SK-N-SH (cell line): ENCODE measurements around the gene UBE2Z. TPM values are rescaled to one million over a fixed set of nuclear protein-coding genes. Genes with fewer than 3 reads are reported as not detected.

Experiments used
- CTCF ChIA-PET: fragments of 300-600, 350-600 bp; formaldehyde crosslinking; extraction: SDS; loops from one replicate; lab custom pipeline; 2021; lab: Yijun Ruan, JAX
- POLR2A ChIA-PET: fragments of 350-600 bp; sonication (Branson Sonifier 250); formaldehyde crosslinking; extraction: SDS; loops from one replicate; lab custom pipeline; 2020; ENCODE audit warnings: antibody characterized with exemption, inconsistent platforms; lab: Yijun Ruan, JAX
- DNase-seq: peaks from one replicate; pipeline ENCODE4 v3.0.0; 2012
- H2AFZ ChIP-seq: fragments of 200-600 bp; sonication (generic); 2 replicates; pipeline ENCODE4 v1.8.1; 2016; ENCODE audit warnings: antibody characterized with exemption, mild to moderate bottlenecking, low read depth
- H3F3A ChIP-seq: fragments of 200-600 bp; sonication (generic); replicated peaks from 2 replicates; pipeline ENCODE3; 2016; ENCODE audit warnings: antibody characterized with exemption, mild to moderate bottlenecking; ENCODE audit not compliant: insufficient read depth
- H3K27ac ChIP-seq, 2 experiments: fragments of 200-500 bp in 1 of 2; fragments of 200-600 bp in 1 of 2; sonication (Bioruptor generic) in 1 of 2; sonication (generic), shearing (Covaris generic) in 1 of 2; 2 replicates each; pipeline versions ENCODE4 v1.5.1 to v1.6.1; 2014 to 2016; ENCODE audit warnings: low read depth in 2 of 2, inconsistent platforms in 1 of 2, low read length in 1 of 2, mild to moderate bottlenecking in 1 of 2, mixed read lengths in 1 of 2
- H3K27me3 ChIP-seq: fragments of 200-600 bp; sonication (generic), shearing (Covaris generic); 2 replicates; pipeline ENCODE4 v1.6.1; 2016; ENCODE audit warnings: mixed run types; ENCODE audit not compliant: insufficient read depth
- H3K36me3 ChIP-seq, 2 experiments: fragments of 200-500 bp in 1 of 2; fragments of 200-600 bp in 1 of 2; sonication (Bioruptor generic) in 1 of 2; sonication (generic) in 1 of 2; replicated peaks in 1 of 2; 2 replicates each; pipeline versions ENCODE3 to v1.5.1; 2014 to 2016; ENCODE audit warnings: low read length in 1 of 2, mild to moderate bottlenecking in 1 of 2; ENCODE audit not compliant: insufficient read depth in 2 of 2, control insufficient read depth in 1 of 2
- H3K4me1 ChIP-seq, 2 experiments: fragments of 200-500 bp in 1 of 2; fragments of 200-600 bp in 1 of 2; sonication (Bioruptor generic) in 1 of 2; sonication (generic), shearing (Covaris generic) in 1 of 2; 2 replicates each; pipeline versions ENCODE4 v1.5.1 to v1.6.1; 2014 to 2016; ENCODE audit warnings: low read depth in 1 of 2, low read length in 1 of 2, mixed run types in 1 of 2; ENCODE audit not compliant: insufficient read depth in 2 of 2, control insufficient read depth in 1 of 2
- H3K4me2 ChIP-seq: fragments of 200-600 bp; sonication (generic), shearing (Covaris generic); 2 replicates; pipeline ENCODE4 v1.6.1; 2017; ENCODE audit warnings: mixed run types
- H3K4me3 ChIP-seq, 2 experiments: fragments of 200-500 bp in 1 of 2; fragments of 200-600 bp in 1 of 2; sonication (Bioruptor generic) in 1 of 2; sonication (generic), shearing (Covaris generic) in 1 of 2; 2 replicates each; pipeline versions ENCODE4 v1.5.1 to v1.8.1; 2014 to 2016; ENCODE audit warnings: low read depth in 2 of 2, inconsistent platforms in 1 of 2, low read length in 1 of 2, mild to moderate bottlenecking in 1 of 2, mixed read lengths in 1 of 2, moderate library complexity in 1 of 2
- H3K79me2 ChIP-seq: fragments of 200-600 bp; sonication (generic); 2 replicates; pipeline ENCODE4 v1.8.1; 2017; ENCODE audit warnings: mild to moderate bottlenecking; ENCODE audit not compliant: insufficient read depth
- H3K9ac ChIP-seq: fragments of 200-600 bp; sonication (generic); 2 replicates; pipeline ENCODE4 v1.6.1; 2017; ENCODE audit warnings: mixed run types
- H3K9me2 ChIP-seq: fragments of 200-600 bp; sonication (generic); 2 replicates; pipeline ENCODE4 v1.6.1; 2017; ENCODE audit warnings: mixed run types
- H3K9me3 ChIP-seq: fragments of 200-600 bp; sonication (generic); 2 replicates; pipeline ENCODE4 v1.6.1; 2017; ENCODE audit warnings: mixed run types, mild to moderate bottlenecking, moderate library complexity
- H4K20me1 ChIP-seq: fragments of 200-600 bp; sonication (generic); 2 replicates; pipeline ENCODE4 v1.6.1; 2017; ENCODE audit warnings: mild to moderate bottlenecking, mixed run types; ENCODE audit not compliant: insufficient read depth
- CHD2 ChIP-seq: fragments of 150-350 bp; IDR thresholded peaks from 2 replicates; pipeline ENCODE4 v1.6.1; 2018; ENCODE audit warnings: low read length; ENCODE audit not compliant: partially characterized antibody
- CTCF ChIP-seq: fragments of 200-600 bp; sonication (generic); IDR thresholded peaks from 2 replicates; pipeline ENCODE4 v1.6.1; 2017; ENCODE audit warnings: antibody characterized with exemption, mild to moderate bottlenecking, moderate library complexity
- FOSL2 ChIP-seq: IDR thresholded peaks from 2 replicates; pipeline ENCODE4 v1.4.0; 2012; ENCODE audit warnings: low read depth, mild to moderate bottlenecking, moderate library complexity, borderline replicate concordance
- GATA2 ChIP-seq: sonication (generic); formaldehyde crosslinking; IDR thresholded peaks from 2 replicates; pipeline ENCODE4 v1.5.0; 2020; ENCODE audit warnings: mild to moderate bottlenecking, missing genetic modification reagents
- MAX ChIP-seq: IDR thresholded peaks from 2 replicates; pipeline ENCODE4 v1.4.0; 2012; ENCODE audit warnings: low read depth
- NRF1 ChIP-seq: IDR thresholded peaks from 2 replicates; pipeline ENCODE4 v1.6.1; 2012; ENCODE audit warnings: low read depth, mild to moderate bottlenecking, low read length
- RAD21 ChIP-seq: IDR thresholded peaks from 2 replicates; pipeline ENCODE4 v1.6.1; 2012; ENCODE audit warnings: mild to moderate bottlenecking, low read length
- SIN3A ChIP-seq: IDR thresholded peaks from 2 replicates; pipeline ENCODE4 v1.6.1; 2012; ENCODE audit warnings: low read depth, mild to moderate bottlenecking, low read length, moderate library complexity, borderline replicate concordance
- SMC3 ChIP-seq: IDR thresholded peaks from 2 replicates; pipeline ENCODE4 v1.6.1; 2012; ENCODE audit warnings: low read depth, low read length, improper control_type of control experiment
- TAF1 ChIP-seq: IDR thresholded peaks from 2 replicates; pipeline ENCODE4 v1.6.1; 2012; ENCODE audit warnings: low read depth, mild to moderate bottlenecking, low read length, moderate library complexity, borderline replicate concordance
- TCF12 ChIP-seq: IDR thresholded peaks from 2 replicates; pipeline ENCODE4 v1.4.0; 2012
- ZBTB33 ChIP-seq: IDR thresholded peaks from 2 replicates; pipeline ENCODE4 v1.4.0; 2012; ENCODE audit warnings: low read depth, borderline replicate concordance
- WGBS: methylation state at CpG from one replicate; pipeline ENCODE4 v1.1.6; 2017; ENCODE audit warnings: low lambda C conversion rate; 5-methylcytosine and 5-hydroxymethylcytosine counted together
- polyA plus RNA-seq, 3 experiments: library from polyadenylated mRNA; depleted of rRNA; stranded (reverse); fragments of >200 nt; gene quantifications; 2 replicates each; pipeline ENCODE4 v1.2.3, GENCODE V29; 2012

UBE2Z gene
- polyA plus RNA-seq, 1 of the 3 experiments (the other 2 are of a cell fraction): 168 TPM

GRCh38 chr17:48954300-48954755 is 46.1 kb downstream of the UBE2Z start:
- 10% methylated on average over 7 of the region's 7 CpGs for WGBS
- no peaks in the 10 kb centered on the region for H3K9me3 ChIP-seq
- ChIA-PET CTCF (interaction anchor here (1.1 to 1.8 kb wide), 4 partner anchors 8 to 79 kb away, joined by 3 to 4 read pairs (median 4); partner anchors contain the start of gene SNF8), POLR2A (no interaction called here)
- H3K4me1 ChIP-seq: no peaks in the 10 kb centered on the region
- H3K9ac ChIP-seq: no peak overlapping the region
- no peaks in the 10 kb centered on the region for H3K9me2 ChIP-seq
- H3K27me3 ChIP-seq: no peaks in the 10 kb centered on the region
- H2AFZ ChIP-seq: no peak overlapping the region; the same call in 1 of the 2 replicates
- H3K79me2 ChIP-seq: no peaks in the 10 kb centered on the region
- H3K4me2 ChIP-seq: no peak overlapping the region
- no peak overlapping the region for H3K4me3 ChIP-seq
- no peaks in the 10 kb centered on the region for H4K20me1 ChIP-seq
- no peak for DNase-seq
- H3K36me3 ChIP-seq: no peaks in the 10 kb centered on the region
- peak; percentile 36; the same call in 1 of the 2 replicates for TF ChIP-seq SIN3A
- no peak for TF ChIP-seq FOSL2
- no peak for TF ChIP-seq GATA2 (CRISPR knock-in tag)
- peak; percentile 67 for TF ChIP-seq RAD21
- TF ChIP-seq TCF12: peak; percentile 33; the same call in 1 of the 2 replicates
- peak; percentile 9; the same call in 1 of the 2 replicates for TF ChIP-seq NRF1
- no peak for TF ChIP-seq ZBTB33
- TF ChIP-seq SMC3: peak; percentile 79
- peak; percentile 76 for TF ChIP-seq CTCF
- peaks cover 15% of the 10 kb centered on the region for H3F3A ChIP-seq
- H3K27ac ChIP-seq: no peak overlapping the region

GRCh38 chr17:48960834-48961515 is 52.8 kb downstream of the UBE2Z start:
- no peaks in the 10 kb centered on the region for H3K79me2 ChIP-seq
- H3K27ac ChIP-seq: peak overlapping the region; percentile 36 to 70; a peak in 3 of 4 replicates
- H3K4me1 ChIP-seq: peaks cover 0 to 18% of the 10 kb centered on the region in 2 experiments; a peak in 2 of 4 replicates
- 18% methylated on average over 11 of the region's 11 CpGs for WGBS
- no peaks in the 10 kb centered on the region for H3K36me3 ChIP-seq
- H2AFZ ChIP-seq: peak overlapping the region; percentile 96
- 0 out of 4 replicates have a peak overlapping the region, but pooled peaks of 1 of the 2 experiments have one; percentile 10 for H3K4me3 ChIP-seq
- H3K9me3 ChIP-seq: no peaks in the 10 kb centered on the region
- ChIA-PET CTCF (interaction anchor here (0.8 to 2.5 kb wide), 7 partner anchors 10 to 82 kb away, joined by 3 to 7 read pairs (median 3); no protein-coding TSS in a partner anchor), POLR2A (no interaction called here)
- peak overlapping the region; percentile 24; the same call in 1 of the 2 replicates for H3K9ac ChIP-seq
- H3K27me3 ChIP-seq: no peaks in the 10 kb centered on the region
- no peak for DNase-seq
- no peaks in the 10 kb centered on the region for H3K9me2 ChIP-seq
- TF ChIP-seq TCF12 (no peak), ZBTB33 (no peak), MAX (peak; percentile 27; the same call in 1 of the 2 replicates), CHD2 (no peak), CTCF (no peak), TAF1 (peak; percentile 41; the same call in 1 of the 2 replicates)
- peaks cover 8% of the 10 kb centered on the region for H3F3A ChIP-seq
- peak overlapping the region; percentile 68 for H3K4me2 ChIP-seq
- no peaks in the 10 kb centered on the region for H4K20me1 ChIP-seq
